HEK293 (cell line): ENCODE measurements around the gene GMNC.

ENCODE experiments used
- CTCF ChIA-PET: fragments of 350-600 bp; formaldehyde crosslinking; extraction: SDS; loops from one replicate; lab custom pipeline; 2021; ENCODE audit warnings: antibody characterized with exemption; lab: Yijun Ruan, JAX
- POLR2A ChIA-PET: fragments of 300-600 bp; formaldehyde crosslinking; extraction: SDS; loops from one replicate; lab custom pipeline; 2020; ENCODE audit warnings: antibody characterized with exemption, inconsistent platforms; lab: Yijun Ruan, JAX
- H3K27ac ChIP-seq: fragments of 200-500 bp; sonication (Bioruptor generic); 2 replicates; pipeline ENCODE4 v1.5.1; 2014; ENCODE audit warnings: low read depth, low read length, control low read depth, inconsistent platforms; ENCODE audit errors: extremely low read depth
- H3K36me3 ChIP-seq, 2 experiments: fragments of 200-500 bp in 1 of 2; sonication (Bioruptor generic) in 1 of 2; 1 replicate in 1 of 2; 2 replicates in 1 of 2; pipeline ENCODE4 v1.5.1; 2014 to 2017; ENCODE audit warnings: inconsistent platforms in 2 of 2, low read length in 2 of 2; ENCODE audit not compliant: control insufficient read depth in 2 of 2, insufficient read depth in 1 of 2
- H3K4me1 ChIP-seq: fragments of 200-500 bp; sonication (Bioruptor generic); 2 replicates; pipeline ENCODE4 v1.5.1; 2014; ENCODE audit warnings: mild to moderate bottlenecking, low read length, inconsistent platforms; ENCODE audit not compliant: control insufficient read depth, insufficient read depth
- H3K4me3 ChIP-seq: 2 replicates; pipeline ENCODE4 v1.5.1; 2011; ENCODE audit warnings: low read depth, mild to moderate bottlenecking, control low read depth, low read length, moderate library complexity
- H3K9me3 ChIP-seq: fragments of 200-500 bp; sonication (Bioruptor generic); 2 replicates; pipeline ENCODE4 v1.5.1; 2014; ENCODE audit warnings: low read depth, low read length, inconsistent platforms; ENCODE audit not compliant: control insufficient read depth, insufficient read depth
- BCL11B ChIP-seq: fragments of 450-650 bp; formaldehyde crosslinking; IDR thresholded peaks from 2 replicates; pipeline ENCODE4 v1.5.1; 2016; ENCODE audit warnings: low read depth, missing biosample characterization, missing genetic modification characterization
- HIC1 ChIP-seq: fragments of 450-650 bp; formaldehyde crosslinking; IDR thresholded peaks from 2 replicates; pipeline ENCODE4 v1.5.1; 2016; ENCODE audit warnings: missing biosample characterization, missing genetic modification characterization
- INSM2 ChIP-seq: fragments of 450-650 bp; formaldehyde crosslinking; IDR thresholded peaks from 2 replicates; pipeline ENCODE4 v1.5.1; 2016; ENCODE audit warnings: missing biosample characterization, missing genetic modification characterization
- MZF1 ChIP-seq: fragments of 450-650 bp; formaldehyde crosslinking; IDR thresholded peaks from 2 replicates; pipeline ENCODE4 v1.5.1; 2017; ENCODE audit warnings: missing biosample characterization, missing genetic modification characterization, borderline replicate concordance
- ZBTB20 ChIP-seq: fragments of 450-650 bp; formaldehyde crosslinking; IDR thresholded peaks from 2 replicates; pipeline ENCODE4 v1.5.1; 2016; ENCODE audit warnings: missing biosample characterization, missing genetic modification characterization
- ZBTB44 ChIP-seq: fragments of 450-650 bp; IDR thresholded peaks from 2 replicates; pipeline ENCODE4 v1.5.1; 2018; ENCODE audit warnings: missing biosample characterization, mild to moderate bottlenecking, missing genetic modification characterization
- ZFP41 ChIP-seq: fragments of 450-650 bp; formaldehyde crosslinking; IDR thresholded peaks from 2 replicates; pipeline ENCODE4 v1.5.1; 2016; ENCODE audit warnings: missing biosample characterization, missing genetic modification characterization, borderline replicate concordance
- ZNF10 ChIP-seq: fragments of 450-650 bp; formaldehyde crosslinking; IDR thresholded peaks from 2 replicates; pipeline ENCODE4 v1.5.1; 2017; ENCODE audit warnings: missing biosample characterization, missing genetic modification characterization
- ZNF112 ChIP-seq: fragments of 450-650 bp; formaldehyde crosslinking; IDR thresholded peaks from 2 replicates; pipeline ENCODE4 v1.5.0; 2017; ENCODE audit warnings: missing biosample characterization, missing genetic modification characterization
- ZNF214 ChIP-seq: fragments of 450-650 bp; formaldehyde crosslinking; IDR thresholded peaks from 2 replicates; pipeline ENCODE4 v1.5.1; 2017; ENCODE audit warnings: missing biosample characterization, mild to moderate bottlenecking, missing genetic modification characterization, borderline replicate concordance
- ZNF23 ChIP-seq: fragments of 450-650 bp; formaldehyde crosslinking; IDR thresholded peaks from 2 replicates; pipeline ENCODE4 v1.5.1; 2016; ENCODE audit warnings: missing biosample characterization, missing genetic modification characterization, borderline replicate concordance
- ZNF239 ChIP-seq: fragments of 450-650 bp; formaldehyde crosslinking; IDR thresholded peaks from 2 replicates; pipeline ENCODE4 v1.5.1; 2016; ENCODE audit warnings: missing biosample characterization, missing genetic modification characterization
- ZNF26 ChIP-seq: fragments of 450-650 bp; formaldehyde crosslinking; IDR thresholded peaks from 2 replicates; pipeline ENCODE4 v1.5.1; 2016; ENCODE audit warnings: missing biosample characterization, missing genetic modification characterization
- ZNF274 ChIP-seq, 2 experiments: fragments of 200-500 bp in 1 of 2; fragments of 450-650 bp in 1 of 2; sonication (Bioruptor generic) in 1 of 2; formaldehyde crosslinking in 1 of 2; IDR thresholded peaks; 2 replicates each; pipeline versions ENCODE4 v1.5.1 to v1.6.1; 2014 to 2016; ENCODE audit warnings: borderline replicate concordance in 1 of 2, inconsistent platforms in 1 of 2, low read length in 1 of 2, missing biosample characterization in 1 of 2, missing genetic modification characterization in 1 of 2
- ZNF302 ChIP-seq: fragments of 450-650 bp; formaldehyde crosslinking; IDR thresholded peaks from 2 replicates; pipeline ENCODE4 v1.5.1; 2016; ENCODE audit warnings: missing biosample characterization, missing genetic modification characterization, low read depth
- ZNF560 ChIP-seq: fragments of 450-650 bp; formaldehyde crosslinking; IDR thresholded peaks from 2 replicates; pipeline ENCODE4 v1.5.1; 2017; ENCODE audit warnings: missing biosample characterization, missing genetic modification characterization, borderline replicate concordance
- ZNF580 ChIP-seq: fragments of 450-650 bp; formaldehyde crosslinking; IDR thresholded peaks from 2 replicates; pipeline ENCODE4 v1.5.1; 2016; ENCODE audit warnings: missing biosample characterization, missing genetic modification characterization
- ZNF701 ChIP-seq: fragments of 450-650 bp; formaldehyde crosslinking; IDR thresholded peaks from 2 replicates; pipeline ENCODE4 v1.5.1; 2016; ENCODE audit warnings: missing biosample characterization, missing genetic modification characterization
- ZNF747 ChIP-seq: fragments of 450-650 bp; formaldehyde crosslinking; IDR thresholded peaks from 2 replicates; pipeline ENCODE4 v1.5.1; 2016; ENCODE audit warnings: missing biosample characterization, missing genetic modification characterization
- ZSCAN5A ChIP-seq: fragments of 450-650 bp; formaldehyde crosslinking; IDR thresholded peaks from 2 replicates; pipeline ENCODE4 v1.5.1; 2016; ENCODE audit warnings: missing biosample characterization, missing genetic modification characterization

The GMNC gene

GRCh38 chr3:190853464-190853863 is 9.0 kb downstream of the GMNC start:
- no peak for TF ChIP-seq ZNF26 (tag by site-specific recombination)
- TF ChIP-seq BCL11B (tag by site-specific recombination) = no peak
- no peak for TF ChIP-seq ZNF302 (tag by site-specific recombination)
- no peak for TF ChIP-seq INSM2 (tag by site-specific recombination)
- no peak for TF ChIP-seq ZNF560 (tag by site-specific recombination)
- TF ChIP-seq ZNF112 (tag by site-specific recombination) = no peak
- no peak for TF ChIP-seq ZNF23 (tag by site-specific recombination)
- no peak for TF ChIP-seq MZF1 (tag by site-specific recombination)
- TF ChIP-seq ZNF214 (tag by site-specific recombination) = no peak
- Histone ChIP-seq H3K4me3 (no peak overlapping the region), H3K36me3 (no peaks in the 10 kb centered on the region), H3K4me1 (no peaks in the 10 kb centered on the region), H3K27ac (no peak overlapping the region), H3K9me3 (no peaks in the 10 kb centered on the region)
- CTCF ChIA-PET = no interaction called here
- POLR2A ChIA-PET = no interaction called here

- POLR2A ChIA-PET = no interaction called here
- no peaks in the 10 kb centered on the region for H3K4me1 ChIP-seq
- H3K36me3 ChIP-seq = no peaks in the 10 kb centered on the region
- H3K4me3 ChIP-seq = no peak overlapping the region
- CTCF ChIA-PET = no interaction called here
- H3K27ac ChIP-seq = no peak overlapping the region
- no peaks in the 10 kb centered on the region for H3K9me3 ChIP-seq
- TF ChIP-seq HIC1 = no peak
- no peak for TF ChIP-seq ZNF10 (tag by site-specific recombination)
- TF ChIP-seq ZNF239 = no peak
- TF ChIP-seq ZSCAN5A (tag by site-specific recombination) = no peak
- no peak for TF ChIP-seq ZBTB44 (tag by site-specific recombination)
- no peak for TF ChIP-seq ZNF274 (IDR thresholded peaks at IDR 0.05; ENCODE audit: low read length)
- TF ChIP-seq ZNF274 (tag by site-specific recombination; IDR thresholded peaks at IDR 0.05; ENCODE audit: borderline replicate concordance) = no peak
- TF ChIP-seq ZNF747 (tag by site-specific recombination) = no peak
- no peak for TF ChIP-seq ZFP41
- TF ChIP-seq ZBTB20 (tag by site-specific recombination) = no peak
- TF ChIP-seq ZNF701 (tag by site-specific recombination) = no peak
- TF ChIP-seq ZNF580 = no peak
Observed at GRCh38 chr3:190849607-190850006, 12.9 kb downstream of the GMNC start.
